HEK293 (cell line): Measurements from ENCODE around the gene RPS6KC1.

Experiments
- CTCF ChIA-PET: fragments of 350-600 bp; formaldehyde crosslinking; extraction: SDS; loops from one replicate; lab custom pipeline; 2021; ENCODE audit warnings: antibody characterized with exemption; lab: Yijun Ruan, JAX
- POLR2A ChIA-PET: fragments of 300-600 bp; formaldehyde crosslinking; extraction: SDS; loops from one replicate; lab custom pipeline; 2020; ENCODE audit warnings: antibody characterized with exemption, inconsistent platforms; lab: Yijun Ruan, JAX
- H3K27ac ChIP-seq: fragments of 200-500 bp; sonication (Bioruptor generic); 2 replicates; pipeline ENCODE4 v1.5.1; 2014; ENCODE audit warnings: low read depth, low read length, control low read depth, inconsistent platforms; ENCODE audit errors: extremely low read depth
- H3K36me3 ChIP-seq, 2 experiments: fragments of 200-500 bp in 1 of 2; sonication (Bioruptor generic) in 1 of 2; 1 replicate in 1 of 2; 2 replicates in 1 of 2; pipeline ENCODE4 v1.5.1; 2014 to 2017; ENCODE audit warnings: inconsistent platforms in 2 of 2, low read length in 2 of 2; ENCODE audit not compliant: control insufficient read depth in 2 of 2, insufficient read depth in 1 of 2
- H3K4me1 ChIP-seq: fragments of 200-500 bp; sonication (Bioruptor generic); 2 replicates; pipeline ENCODE4 v1.5.1; 2014; ENCODE audit warnings: mild to moderate bottlenecking, low read length, inconsistent platforms; ENCODE audit not compliant: control insufficient read depth, insufficient read depth
- H3K4me3 ChIP-seq: 2 replicates; pipeline ENCODE4 v1.5.1; 2011; ENCODE audit warnings: low read depth, mild to moderate bottlenecking, control low read depth, low read length, moderate library complexity
- H3K9me3 ChIP-seq: fragments of 200-500 bp; sonication (Bioruptor generic); 2 replicates; pipeline ENCODE4 v1.5.1; 2014; ENCODE audit warnings: low read depth, low read length, inconsistent platforms; ENCODE audit not compliant: control insufficient read depth, insufficient read depth
- AEBP2 ChIP-seq: fragments of 450-650 bp; formaldehyde crosslinking; IDR thresholded peaks from 2 replicates; pipeline ENCODE4 v1.5.1; 2016; ENCODE audit warnings: missing biosample characterization, missing genetic modification characterization, borderline replicate concordance
- FEZF1 ChIP-seq: fragments of 450-650 bp; formaldehyde crosslinking; IDR thresholded peaks from 2 replicates; pipeline ENCODE4 v1.5.1; 2016; ENCODE audit warnings: missing biosample characterization, missing genetic modification characterization
- HIC1 ChIP-seq: fragments of 450-650 bp; formaldehyde crosslinking; IDR thresholded peaks from 2 replicates; pipeline ENCODE4 v1.5.1; 2016; ENCODE audit warnings: missing biosample characterization, missing genetic modification characterization
- HOXA7 ChIP-seq: sonication (generic); formaldehyde crosslinking; IDR thresholded peaks from 2 replicates; pipeline ENCODE4 v1.8.1; 2022; ENCODE audit warnings: missing genetic modification reagents, borderline replicate concordance
- MYNN ChIP-seq: fragments of 450-650 bp; formaldehyde crosslinking; IDR thresholded peaks from 2 replicates; pipeline ENCODE4 v1.5.1; 2016; ENCODE audit warnings: missing biosample characterization, missing genetic modification characterization, borderline replicate concordance
- REPIN1 ChIP-seq: fragments of 450-650 bp; formaldehyde crosslinking; IDR thresholded peaks from 2 replicates; pipeline ENCODE4 v1.5.1; 2017; ENCODE audit warnings: missing biosample characterization, missing genetic modification characterization, low read depth
- SCRT2 ChIP-seq: fragments of 450-650 bp; formaldehyde crosslinking; IDR thresholded peaks from 2 replicates; pipeline ENCODE4 v1.5.1; 2016; ENCODE audit warnings: missing biosample characterization, missing genetic modification characterization
- ZBTB26 ChIP-seq: fragments of 450-650 bp; formaldehyde crosslinking; optimal IDR thresholded peaks from 2 replicates; pipeline ENCODE3; 2016; ENCODE audit warnings: missing biosample characterization, mild to moderate bottlenecking, missing genetic modification characterization
- ZNF112 ChIP-seq: fragments of 450-650 bp; formaldehyde crosslinking; IDR thresholded peaks from 2 replicates; pipeline ENCODE4 v1.5.0; 2017; ENCODE audit warnings: missing biosample characterization, missing genetic modification characterization
- ZNF202 ChIP-seq: fragments of 450-650 bp; formaldehyde crosslinking; IDR thresholded peaks from 2 replicates; pipeline ENCODE4 v1.5.1; 2016; ENCODE audit warnings: missing biosample characterization, missing genetic modification characterization, borderline replicate concordance
- ZNF311 ChIP-seq: fragments of 450-650 bp; formaldehyde crosslinking; IDR thresholded peaks from 2 replicates; pipeline ENCODE4 v1.5.1; 2017; ENCODE audit warnings: missing biosample characterization, missing genetic modification characterization, borderline replicate concordance
- ZNF518A ChIP-seq: fragments of 450-650 bp; formaldehyde crosslinking; conservative IDR thresholded peaks from 2 replicates; pipeline ENCODE4 v1.5.1; 2016; ENCODE audit warnings: low read depth, missing biosample characterization, missing genetic modification characterization
- ZNF548 ChIP-seq: fragments of 450-650 bp; formaldehyde crosslinking; IDR thresholded peaks from 2 replicates; pipeline ENCODE4 v1.5.1; 2016; ENCODE audit warnings: missing biosample characterization, missing genetic modification characterization
- ZNF600 ChIP-seq: fragments of 450-650 bp; formaldehyde crosslinking; IDR thresholded peaks from 2 replicates; pipeline ENCODE4 v1.5.1; 2016; ENCODE audit warnings: missing biosample characterization, missing genetic modification characterization
- ZNF639 ChIP-seq: fragments of 450-650 bp; formaldehyde crosslinking; IDR thresholded peaks from 2 replicates; pipeline ENCODE4 v1.5.1; 2016; ENCODE audit warnings: missing biosample characterization, missing genetic modification characterization
- ZNF777 ChIP-seq: fragments of 450-650 bp; formaldehyde crosslinking; IDR thresholded peaks from 2 replicates; pipeline ENCODE4 v1.5.1; 2017; ENCODE audit warnings: missing biosample characterization, missing genetic modification characterization, borderline replicate concordance

Gene RPS6KC1

GRCh38 chr1:213269829-213270228 lies 218.8 kb downstream of the RPS6KC1 start:
- H3K36me3 ChIP-seq: peaks cover 0 to 4% of the 10 kb centered on the region in 2 experiments; a peak in 1 of 3 replicates
- H3K27ac ChIP-seq: no peak overlapping the region
- POLR2A ChIA-PET: no interaction called here
- no peak overlapping the region for H3K4me3 ChIP-seq
- TF ChIP-seq FEZF1 (tag by site-specific recombination) (no peak), REPIN1 (tag by site-specific recombination) (no peak), ZNF639 (tag by site-specific recombination) (no peak), ZBTB26 (no peak)
- CTCF ChIA-PET: interaction anchor here (0.6 kb wide), 1 partner anchor 200 kb away, joined by 3 read pairs; no protein-coding TSS in a partner anchor
- H3K9me3 ChIP-seq: no peaks in the 10 kb centered on the region
- no peaks in the 10 kb centered on the region for H3K4me1 ChIP-seq

GRCh38 chr1:213273546-213273945 lies 222.5 kb downstream of the RPS6KC1 start:
- TF ChIP-seq ZNF311 (tag by site-specific recombination) (no peak), AEBP2 (tag by site-specific recombination) (no peak)
- CTCF ChIA-PET: interaction anchor here (1.5 kb wide), 1 partner anchor 9 kb away, joined by 3 read pairs; no protein-coding TSS in a partner anchor
- H3K4me3 ChIP-seq: no peak overlapping the region
- peaks cover 0 to 4% of the 10 kb centered on the region in 2 experiments; a peak in 1 of 3 replicates for H3K36me3 ChIP-seq
- no peaks in the 10 kb centered on the region for H3K4me1 ChIP-seq
- no peak overlapping the region for H3K27ac ChIP-seq
- H3K9me3 ChIP-seq: no peaks in the 10 kb centered on the region
- POLR2A ChIA-PET: no interaction called here

- POLR2A ChIA-PET: no interaction called here
Observed at GRCh38 chr1:213274140-213274539, 223.1 kb downstream of the RPS6KC1 start.

GRCh38 chr1:213275293-213275692 lies 224.3 kb downstream of the RPS6KC1 start:
- Histone ChIP-seq H3K4me3 (no peak overlapping the region), H3K9me3 (no peaks in the 10 kb centered on the region), H3K4me1 (no peaks in the 10 kb centered on the region), H3K36me3 (peaks cover 0 to 4% of the 10 kb centered on the region in 2 experiments; a peak in 1 of 3 replicates), H3K27ac (no peak overlapping the region)
- POLR2A ChIA-PET: interaction anchor here (0.5 kb wide), 1 partner anchor 509 kb away, joined by 3 read pairs; no protein-coding TSS in a partner anchor
- CTCF ChIA-PET: interaction anchor here (0.6 kb wide), 1 partner anchor 98 kb away, joined by 4 read pairs; no protein-coding TSS in a partner anchor
- TF ChIP-seq ZNF202 (tag by site-specific recombination) (no peak), ZNF518A (tag by site-specific recombination) (no peak), ZNF600 (no peak), HIC1 (tag by site-specific recombination) (no peak), MYNN (no peak), ZNF112 (tag by site-specific recombination) (no peak), ZNF777 (tag by site-specific recombination) (no peak), ZNF548 (tag by site-specific recombination) (no peak)

More at GRCh38 chr1:213274140-213274539, 223.1 kb downstream of the RPS6KC1 start:
- CTCF ChIA-PET: interaction anchor here (1.5 kb wide), 1 partner anchor 8 kb away, joined by 3 read pairs; no protein-coding TSS in a partner anchor
- Histone ChIP-seq H3K9me3 (no peaks in the 10 kb centered on the region), H3K27ac (no peak overlapping the region), H3K4me3 (no peak overlapping the region), H3K4me1 (no peaks in the 10 kb centered on the region), H3K36me3 (peaks cover 0 to 4% of the 10 kb centered on the region in 2 experiments; a peak in 1 of 3 replicates)
- TF ChIP-seq SCRT2 (tag by site-specific recombination) (peak; percentile 64), HOXA7 (CRISPR knock-in tag) (no peak)
